ENCODE data around the gene MKNK2. TPM values are rescaled to one million over a fixed set of nuclear protein-coding genes. Genes with fewer than 3 reads are reported as not detected.

Gene MKNK2
- polyA plus RNA-seq, 1 donor from 2014 or later, result 27.6 TPM

GRCh38 chr19:2062770-2063169 lies 11.7 kb upstream of the MKNK2 start:
- H3F3A ChIP-seq (ENCODE audit: insufficient read depth, low read length, poor library complexity, severe bottlenecking), result no peaks in the 10 kb centered on the region
- no peaks in the 10 kb centered on the region for H3K79me2 ChIP-seq (replicated peaks; ENCODE audit: insufficient read depth, low read length)
- H3K9ac ChIP-seq (ENCODE audit: low read length), result peak overlapping the region; percentile 90
- H3K27me3 ChIP-seq (ENCODE audit: insufficient read depth, low read depth, low read length), result no peaks in the 10 kb centered on the region
- no peak overlapping the region for H3K4me2 ChIP-seq (ENCODE audit: low read length)
- no peaks in the 10 kb centered on the region for H4K20me1 ChIP-seq (ENCODE audit: insufficient read depth)
- no peaks in the 10 kb centered on the region for H3K36me3 ChIP-seq (ENCODE audit: insufficient read depth, low read length)
- H3K9me2 ChIP-seq (ENCODE audit: insufficient read depth, low read length), result no peaks in the 10 kb centered on the region
- no peaks in the 10 kb centered on the region for H3K9me3 ChIP-seq (ENCODE audit: low read length)
- peak overlapping the region; percentile 91 for H3K4me3 ChIP-seq (ENCODE audit: low read length)
- TF ChIP-seq SMC3 (conservative IDR thresholded peaks at IDR 0.05; ENCODE audit: poor library complexity) (no peak), EP300 (conservative IDR thresholded peaks at IDR 0.05; ENCODE audit: poor library complexity, severe bottlenecking) (no peak), EZH2 (IDR thresholded peaks at IDR 0.05; ENCODE audit: borderline replicate concordance, insufficient read depth, low read length, poor library complexity, severe bottlenecking) (no peak), TAF1 (IDR thresholded peaks at IDR 0.05; ENCODE audit: low read depth) (no peak), CTCF (IDR thresholded peaks at IDR 0.05; ENCODE audit: poor library complexity, severe bottlenecking) (no peak), POLR2AphosphoS5 (IDR thresholded peaks at IDR 0.05) (no peak), RAD21 (conservative IDR thresholded peaks at IDR 0.05) (no peak), MXI1 (conservative IDR thresholded peaks at IDR 0.05; ENCODE audit: poor library complexity, severe bottlenecking) (no peak), REST (IDR thresholded peaks at IDR 0.05; ENCODE audit: borderline replicate concordance) (no peak)
- no peak overlapping the region for H2AFZ ChIP-seq (ENCODE audit: low read depth, low read length)
- H3K27ac ChIP-seq (ENCODE audit: low read length), result peak overlapping the region; percentile 99

DNA sequence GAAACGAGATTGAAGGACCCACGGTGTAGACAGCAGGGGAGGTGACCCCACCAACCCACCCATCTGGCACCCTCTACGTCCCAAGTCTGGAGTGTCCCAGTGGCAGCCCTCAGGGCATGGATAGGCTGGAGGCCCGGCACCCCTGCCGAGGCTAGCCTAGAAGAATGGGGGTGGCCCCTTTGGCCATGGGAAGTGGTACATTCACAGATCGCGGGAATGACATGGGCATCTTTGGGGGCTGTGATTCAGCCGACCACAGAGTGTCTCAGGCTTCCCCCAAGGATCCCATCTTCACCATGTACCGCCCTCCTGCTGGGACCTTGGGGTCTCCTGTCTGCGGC lies 11.3 kb upstream of the MKNK2 start:
- no peaks in the 10 kb centered on the region for H3K27me3 ChIP-seq (ENCODE audit: insufficient read depth, low read depth, low read length)
- peak overlapping the region; percentile 99 for H3K27ac ChIP-seq (ENCODE audit: low read length)
- H4K20me1 ChIP-seq (ENCODE audit: insufficient read depth), result no peaks in the 10 kb centered on the region
- TF ChIP-seq EP300 (conservative IDR thresholded peaks at IDR 0.05; ENCODE audit: poor library complexity, severe bottlenecking) (no peak), EZH2 (IDR thresholded peaks at IDR 0.05; ENCODE audit: borderline replicate concordance, insufficient read depth, low read length, poor library complexity, severe bottlenecking) (no peak), REST (IDR thresholded peaks at IDR 0.05; ENCODE audit: borderline replicate concordance) (no peak)
- H3K9me2 ChIP-seq (ENCODE audit: insufficient read depth, low read length), result no peaks in the 10 kb centered on the region
- peak overlapping the region; percentile 90 for H3K9ac ChIP-seq (ENCODE audit: low read length)
- no peaks in the 10 kb centered on the region for H3K9me3 ChIP-seq (ENCODE audit: low read length)
- H2AFZ ChIP-seq (ENCODE audit: low read depth, low read length), result no peak overlapping the region
- no peaks in the 10 kb centered on the region for H3K79me2 ChIP-seq (replicated peaks; ENCODE audit: insufficient read depth, low read length)
- H3K4me3 ChIP-seq (ENCODE audit: low read length), result peak overlapping the region; percentile 91
- peak overlapping the region; percentile 92 for H3K4me2 ChIP-seq (ENCODE audit: low read length)
- no peaks in the 10 kb centered on the region for H3F3A ChIP-seq (ENCODE audit: insufficient read depth, low read length, poor library complexity, severe bottlenecking)
- H3K36me3 ChIP-seq (ENCODE audit: insufficient read depth, low read length), result no peaks in the 10 kb centered on the region
